ENCODE data around the gene XCR1. TPM values are rescaled to one million over a fixed set of nuclear protein-coding genes. Genes with fewer than 3 reads are reported as not detected.

The XCR1 gene
- total and polyA plus RNA-seq, 2 of the 8 experiments (the other 6 are each of a cell fraction or from before 2014, with no cell fraction given): 0.53 TPM; not detected in 1

GRCh38 chr3:46065294-46065705, 38.0 kb upstream of the XCR1 start (continued):
- TF ChIP-seq RAD21 (IDR thresholded peaks at IDR 0.05 in 1 of 2, conservative IDR thresholded peaks at IDR 0.05 in 1 of 2; ENCODE audit: low read depth in 2 of 2, low read length in 2 of 2): no peak
- TF ChIP-seq SIN3A (conservative IDR thresholded peaks at IDR 0.05 in 1 of 2, IDR thresholded peaks at IDR 0.05 in 1 of 2; ENCODE audit: low read depth in 1 of 2, low read length in 2 of 2): no peak
- no peak for TF ChIP-seq HDAC6 (IDR thresholded peaks at IDR 0.05; ENCODE audit: low read depth, low read length)
- no peak for TF ChIP-seq SIRT6 (IDR thresholded peaks at IDR 0.05; ENCODE audit: low read length)
- no peak for TF ChIP-seq CHD2 (IDR thresholded peaks at IDR 0.05; ENCODE audit: low read length)
- TF ChIP-seq CBX8 (IDR thresholded peaks at IDR 0.05; ENCODE audit: borderline replicate concordance, low read depth, low read length): no peak

All from H1 (cell line).